Stimulated activated CD4-positive, alpha-beta T cell treated with anti-CD3 and anti-CD28 coated beads, TNF-alpha, amount 100 ng/mL, for 48 hours (primary cell): ENCODE measurements around the gene ERMN.
A peak's percentile ranks its signal among the peaks of the same experiment; 100 is the strongest.

ENCODE experiments used
- DNase-seq, 3 donors: peaks; one replicate each; pipeline ENCODE4 v3.0.0-alpha.2; 2020; ENCODE audit warnings: low read depth in 3 of 3

Gene ERMN

GRCh38 chr2:157329524-157329923, 3.9 kb upstream of the ERMN start:
- no peak for DNase-seq

DNA sequence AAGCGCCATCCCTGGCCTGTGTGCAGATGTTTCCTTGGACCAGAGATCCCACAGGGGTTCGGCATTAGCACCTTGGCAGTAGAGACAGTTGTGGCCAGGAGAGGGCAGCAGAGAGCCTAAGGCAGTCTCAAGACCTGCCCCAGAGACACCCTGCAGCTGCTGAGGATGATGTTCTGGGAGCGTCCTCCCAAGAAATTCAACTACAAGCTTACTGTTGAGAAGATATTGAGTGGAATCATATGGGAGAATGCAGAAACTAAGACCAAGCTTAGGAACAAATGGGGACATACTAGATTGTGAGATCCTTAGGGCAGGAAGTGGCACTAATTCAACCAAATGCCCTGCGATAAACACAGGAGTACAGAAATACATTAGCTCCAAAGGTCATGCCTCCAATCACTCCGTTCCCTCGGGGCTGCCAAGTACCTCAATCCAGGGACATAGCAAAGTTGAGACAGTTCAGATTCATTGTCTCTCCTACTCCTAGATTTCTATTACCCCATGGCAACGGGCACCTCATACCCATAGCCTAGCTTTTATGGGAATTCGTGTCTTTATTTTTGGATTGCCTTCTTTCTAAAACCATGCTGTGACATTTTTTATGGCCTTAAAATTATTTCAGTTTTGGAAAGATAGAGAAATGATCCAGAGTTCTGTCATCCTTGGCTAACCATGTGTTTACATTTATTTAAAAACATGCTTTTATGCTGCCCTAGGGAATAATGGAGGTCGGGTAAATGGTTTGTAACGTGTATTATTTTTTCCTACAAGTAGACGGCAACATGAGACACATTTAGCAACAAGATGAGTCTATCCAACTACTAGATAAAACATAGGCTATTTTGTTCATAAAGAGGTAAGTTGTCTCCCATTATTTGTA, 2.2 kb upstream of the ERMN start:
- DNase-seq = peak; percentile 77 to 88 (median 85)

DNA sequence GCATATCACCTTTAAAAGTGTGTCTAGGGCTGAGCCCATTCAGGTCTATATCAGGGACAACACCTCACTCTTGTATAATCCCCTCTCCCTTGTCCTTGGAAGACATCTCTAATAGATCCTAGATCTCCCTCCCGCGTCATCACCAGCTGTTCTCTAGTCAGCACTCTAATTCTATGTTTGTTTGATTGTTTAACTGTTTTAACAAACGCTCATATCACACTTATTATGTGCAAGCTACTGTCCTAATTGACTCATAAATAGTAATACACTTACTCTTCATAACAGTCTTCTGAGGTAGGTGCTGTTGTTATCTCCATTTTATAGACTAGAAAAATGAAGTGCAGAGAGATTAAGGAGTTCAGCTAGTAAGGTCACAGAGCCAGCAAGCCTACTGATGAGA, 1.6 kb upstream of the ERMN start:
- DNase-seq = no peak

- no peak for DNase-seq
Observed at GRCh38 chr2:157326698-157327097, 1.1 kb upstream of the ERMN start.

GRCh38 chr2:157324331-157324843, 1.2 kb downstream of the ERMN start:
- no peak for DNase-seq

DNA sequence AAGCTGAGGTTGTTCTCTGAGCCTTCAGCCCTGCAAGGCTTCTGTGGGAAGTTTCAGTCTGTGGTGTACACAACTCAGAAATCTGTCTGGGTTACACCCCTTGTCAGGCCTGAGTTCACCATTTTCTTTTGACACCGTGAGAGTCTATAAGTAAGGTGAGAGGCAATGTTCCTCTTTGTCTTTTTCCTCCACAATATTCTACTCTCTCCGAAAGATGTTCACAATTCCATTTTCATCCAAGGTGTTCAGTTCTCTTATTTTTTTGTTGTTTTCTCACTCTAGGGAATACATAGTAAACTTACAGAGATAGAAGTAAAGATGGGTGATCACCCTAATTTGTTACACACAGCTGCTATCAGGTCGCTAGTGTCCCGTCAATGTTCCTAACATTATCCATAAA, 3.2 kb downstream of the ERMN start:
- DNase-seq = no peak

GRCh38 chr2:157321466-157321865, 4.2 kb downstream of the ERMN start:
- DNase-seq = no peak

GRCh38 chr2:157320409-157320808, 5.2 kb downstream of the ERMN start:
- no peak for DNase-seq

DNA sequence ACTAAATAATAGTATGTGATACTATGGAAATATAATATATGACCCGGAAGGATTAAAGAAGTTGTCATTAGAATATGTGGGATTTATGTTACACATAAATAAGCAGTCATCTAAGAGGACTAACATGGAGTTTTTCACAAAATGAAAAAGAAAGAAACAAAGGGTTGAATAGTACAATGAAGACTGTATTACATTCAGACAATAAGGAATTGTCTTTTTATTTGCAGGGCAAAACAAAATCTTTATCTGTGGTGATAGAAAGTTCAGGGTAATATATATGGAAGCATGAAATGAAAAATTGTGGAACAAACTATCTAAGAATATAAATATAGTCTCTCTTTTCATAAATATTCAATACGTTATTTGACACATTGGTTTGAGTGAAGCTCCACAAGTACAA, 5.8 kb downstream of the ERMN start:
- DNase-seq = no peak

- DNase-seq = no peak
Observed at GRCh38 chr2:157318884-157319283, 6.7 kb downstream of the ERMN start.

GRCh38 chr2:157315901-157316300, 9.7 kb downstream of the ERMN start:
- DNase-seq = no peak

DNA sequence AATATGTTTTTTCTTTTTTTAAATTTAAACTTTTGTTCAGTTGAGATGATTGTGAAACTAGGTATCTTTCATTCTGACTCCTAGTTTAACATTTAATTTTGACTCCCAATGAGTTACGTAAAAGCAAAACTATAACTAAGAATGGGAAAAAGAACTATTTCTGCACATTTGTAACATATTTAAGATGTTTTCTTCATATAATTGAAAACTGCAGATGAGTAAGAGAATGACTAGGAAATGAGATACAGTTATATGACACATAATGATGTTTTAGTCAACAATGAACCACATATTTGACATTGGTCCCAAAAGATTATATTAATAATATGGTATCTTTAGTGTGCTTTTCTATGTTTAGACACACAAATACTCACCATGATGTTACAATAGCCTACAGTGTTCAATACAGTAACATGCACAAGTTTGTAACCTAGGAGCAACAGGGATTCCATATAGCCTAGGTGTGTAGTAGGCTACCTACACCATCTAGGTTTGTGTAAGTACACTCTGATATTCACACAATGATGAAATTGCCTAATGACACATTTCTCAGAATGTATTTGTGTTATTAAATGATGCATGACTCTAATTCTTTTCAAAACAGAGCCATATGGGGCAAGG, 12.6 kb downstream of the ERMN start:
- DNase-seq = no peak

DNA sequence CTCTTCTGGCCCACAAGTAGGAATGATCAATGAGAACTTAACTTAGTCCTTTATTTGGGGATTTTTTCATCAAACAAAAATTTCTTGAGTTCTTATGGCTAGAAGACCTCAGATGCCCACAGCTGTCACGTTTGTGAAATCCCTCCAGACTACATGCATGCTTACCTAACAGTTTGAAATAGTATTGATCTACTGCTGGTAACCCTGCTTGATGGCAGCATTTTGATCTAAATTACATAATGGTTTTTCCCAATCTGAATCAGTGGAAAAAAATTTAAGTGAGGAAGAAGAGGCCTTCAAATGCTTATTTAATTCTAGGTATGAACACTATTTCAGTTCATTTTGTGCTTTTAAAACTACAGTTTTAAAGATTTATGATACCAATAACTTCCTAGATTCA, 13.9 kb downstream of the ERMN start:
- no peak for DNase-seq

GRCh38 chr2:157309878-157310277, 15.7 kb downstream of the ERMN start:
- DNase-seq = no peak

- DNase-seq = no peak
Observed at GRCh38 chr2:157307021-157307420, 18.6 kb downstream of the ERMN start.

DNA sequence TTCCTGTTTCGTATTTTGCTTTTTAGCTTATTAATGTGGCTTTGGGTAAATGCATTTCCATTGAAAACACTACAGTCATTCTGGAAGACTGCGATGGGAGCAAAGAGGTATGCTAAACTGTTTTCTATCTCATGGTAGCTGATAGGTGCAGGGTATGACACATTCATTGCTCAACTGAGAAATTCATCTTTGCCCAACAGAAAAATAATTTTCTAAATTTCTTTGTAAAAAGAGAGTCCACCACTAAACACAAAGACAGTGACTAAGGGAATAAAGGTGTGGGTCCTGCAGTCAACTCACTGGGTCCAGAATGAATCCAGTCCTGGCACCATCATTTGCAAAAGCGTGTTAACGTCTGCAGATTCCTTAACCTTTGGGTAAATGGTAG, 19.9 kb downstream of the ERMN start:
- no peak for DNase-seq

DNA sequence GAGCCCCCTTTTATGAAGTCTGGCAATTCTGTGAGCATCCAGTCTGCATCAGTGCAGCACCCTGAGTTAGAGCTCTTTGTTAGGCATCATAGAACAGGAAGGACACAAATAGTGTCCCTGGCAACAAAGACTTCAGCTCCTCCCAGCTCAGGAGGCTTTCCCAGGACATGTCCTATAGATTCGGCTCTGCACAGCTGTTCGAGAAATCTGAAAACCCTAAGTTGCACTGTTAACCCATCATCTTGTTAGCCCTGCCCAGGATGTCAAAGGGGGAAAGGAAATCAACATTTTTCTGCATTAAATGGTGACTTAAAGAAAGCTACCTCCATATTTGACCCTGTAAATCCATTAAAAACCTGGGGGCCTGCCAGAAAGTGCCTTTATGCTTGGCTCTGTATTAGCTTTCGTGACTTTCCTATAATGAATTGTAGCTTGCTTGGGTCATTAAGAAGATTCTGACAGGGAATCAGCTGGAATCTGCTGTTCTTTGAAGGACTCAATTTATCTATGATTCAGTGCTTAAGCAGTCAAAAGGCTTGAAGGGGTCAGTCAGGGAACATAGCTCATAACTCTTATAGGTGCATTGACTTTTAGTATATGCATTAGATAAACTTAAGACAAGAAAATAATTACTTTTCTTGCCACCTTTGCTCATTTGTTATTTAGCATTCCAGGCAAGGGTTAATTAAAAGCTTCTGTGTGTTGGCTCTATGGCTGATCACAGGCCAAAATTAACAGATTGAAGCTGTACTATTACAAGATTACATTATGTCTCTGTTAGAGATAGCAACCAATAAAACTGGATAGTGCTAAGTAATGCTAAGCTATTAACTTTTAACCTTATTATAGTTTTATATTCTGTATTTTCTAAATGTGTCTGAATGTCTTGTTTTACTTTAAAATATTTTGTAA, 20.6 kb downstream of the ERMN start:
- no peak for DNase-seq

DNA sequence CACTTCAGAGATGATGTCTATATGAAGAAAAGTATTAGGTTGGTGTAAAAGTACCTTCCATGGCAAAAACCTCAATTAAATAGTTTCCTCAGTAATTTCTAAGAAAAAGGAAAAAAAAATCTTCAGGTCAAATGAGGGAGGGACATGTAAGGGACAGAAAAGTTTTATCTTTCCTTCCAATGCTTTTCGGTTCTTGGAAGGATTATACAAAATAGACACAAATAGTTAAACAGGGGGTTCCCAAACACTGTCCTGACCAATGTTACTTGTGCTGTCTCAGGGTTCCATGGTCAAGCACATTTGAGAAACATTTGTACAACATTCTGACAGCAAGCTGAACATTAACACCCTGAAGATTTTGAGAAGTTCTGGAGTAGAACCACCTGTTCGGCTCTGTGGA, 22.0 kb downstream of the ERMN start:
- DNase-seq = no peak

GRCh38 chr2:157302492-157303099, 23.0 kb downstream of the ERMN start:
- DNase-seq = peak in 1 of 3 donors; percentile 14

DNA sequence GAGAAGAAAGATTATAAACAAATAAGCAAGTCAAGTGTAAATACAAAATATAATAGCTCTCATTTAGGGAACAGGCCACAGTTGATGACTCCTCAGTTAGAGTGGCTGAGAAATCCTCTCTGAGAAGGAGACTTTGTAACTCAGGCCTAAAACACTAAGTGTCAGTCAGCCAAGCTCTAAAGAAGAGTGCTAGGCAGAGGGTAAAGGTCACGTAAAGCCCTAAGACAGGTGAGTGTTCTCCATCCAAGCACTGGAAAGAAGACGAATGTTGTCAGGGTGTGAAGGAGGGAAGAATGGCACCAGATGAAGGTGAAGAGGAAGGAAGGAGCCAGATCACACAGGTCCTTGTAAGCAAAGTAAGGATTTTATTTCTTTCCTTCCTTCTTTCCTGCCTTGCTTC, 24.3 kb downstream of the ERMN start:
- DNase-seq = no peak

GRCh38 chr2:157296958-157297357, 28.7 kb downstream of the ERMN start:
- no peak for DNase-seq

DNA sequence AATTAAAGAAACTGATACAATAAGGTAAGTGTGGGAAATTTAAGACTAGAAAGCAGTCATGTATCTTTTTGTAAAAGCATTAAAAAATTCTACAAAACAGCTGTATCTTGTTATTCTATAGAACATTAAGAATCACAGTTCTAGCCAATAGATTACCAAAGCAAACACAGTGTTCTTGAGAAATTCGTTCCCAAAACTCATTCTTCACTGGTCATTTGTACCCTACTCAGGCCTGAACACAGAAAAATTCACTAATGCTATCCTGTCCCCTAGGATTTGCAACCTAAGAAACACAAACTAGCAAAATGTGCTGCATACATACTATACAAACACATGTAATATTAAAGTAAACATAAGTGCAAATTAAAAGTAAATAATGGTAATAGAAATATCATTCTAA, 29.1 kb downstream of the ERMN start:
- no peak for DNase-seq
